GM18507 (cell line): ENCODE measurements around the gene EIF5B.

Experiments
- DNase-seq: peaks from one replicate; pipeline ENCODE4 v3.0.0; 2011; ENCODE audit warnings: low read depth; ENCODE audit not compliant: insufficient read length; ENCODE audit errors: extremely low spot score
- FAIRE-seq: peaks from 2 replicates; lab custom pipeline; 2011; peaks lifted over from hg19 to GRCh38; lab: Jason Lieb, UNC

Gene EIF5B

DNA sequence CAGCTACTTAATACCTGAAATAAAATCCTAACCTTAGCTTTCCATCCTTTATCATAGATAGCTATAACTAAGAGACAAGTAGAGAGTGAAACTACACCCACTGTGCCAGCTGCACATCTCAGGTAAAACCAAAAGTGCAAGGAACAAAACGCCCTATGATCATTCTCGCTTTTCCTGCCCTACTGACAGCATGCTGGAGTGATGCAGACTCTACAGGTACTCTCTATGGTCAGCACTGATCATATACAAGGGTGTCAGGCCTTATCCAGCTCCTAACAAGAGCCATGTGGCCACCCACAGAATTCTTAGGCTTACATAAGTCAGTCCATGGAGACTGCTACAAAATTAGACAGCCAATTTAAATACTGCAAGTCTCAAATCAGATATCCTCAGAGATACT is 107.0 kb downstream of the EIF5B start:
- DNase-seq = no peak
- no peak for FAIRE-seq

- no peak for DNase-seq
- FAIRE-seq = no peak
Measured at GRCh38 chr2:99445065-99445464, 107.9 kb downstream of the EIF5B start.

GRCh38 chr2:99448556-99448955 is 111.4 kb downstream of the EIF5B start:
- FAIRE-seq = no peak
- DNase-seq = no peak

DNA sequence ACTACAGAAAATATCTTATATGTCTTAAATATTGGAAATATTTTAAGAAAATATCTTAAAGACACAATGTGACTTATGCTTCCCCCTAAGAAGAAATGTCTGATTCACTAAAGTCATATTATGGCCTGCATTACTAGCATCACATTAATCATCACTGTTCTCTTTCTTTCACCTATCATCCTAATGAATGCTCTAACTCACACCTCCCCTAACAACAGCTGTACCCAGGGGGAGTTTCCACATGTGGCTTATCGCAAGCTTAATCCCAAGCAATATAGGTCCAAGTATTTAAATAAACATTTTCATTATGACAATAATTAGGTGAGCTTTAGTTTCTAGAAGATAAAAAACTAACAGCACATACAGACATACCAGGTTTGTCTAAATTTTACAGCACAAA is 113.0 kb downstream of the EIF5B start:
- DNase-seq (no peak), FAIRE-seq (no peak)
